Ramos (cell line): ENCODE data around the gene FUCA2.
"Not testable (repeated sequence)": the region's sequence is repeated elsewhere in the genome, so short reads cannot be mapped to it uniquely, and the experiment has no call there.

ENCODE experiments used
- in situ Hi-C: fragments of 300-500 bp; cut with MboI; formaldehyde crosslinking; loops from one replicate; pipeline ENCODE4 v1.14.3; 2022; ENCODE audit warnings: low sequenced_read_pairs; ENCODE audit not compliant: unreplicated experiment

Gene FUCA2

GRCh38 chr6:143536866-143537691, 25.6 kb upstream of the FUCA2 start:
- in situ Hi-C loops = no loop called here

- in situ Hi-C loops = no loop called here
Measured at GRCh38 chr6:143536461-143536865, 24.9 kb upstream of the FUCA2 start.

- in situ Hi-C loops = no loop called here
Measured at GRCh38 chr6:143535189-143535614, 23.7 kb upstream of the FUCA2 start.

DNA sequence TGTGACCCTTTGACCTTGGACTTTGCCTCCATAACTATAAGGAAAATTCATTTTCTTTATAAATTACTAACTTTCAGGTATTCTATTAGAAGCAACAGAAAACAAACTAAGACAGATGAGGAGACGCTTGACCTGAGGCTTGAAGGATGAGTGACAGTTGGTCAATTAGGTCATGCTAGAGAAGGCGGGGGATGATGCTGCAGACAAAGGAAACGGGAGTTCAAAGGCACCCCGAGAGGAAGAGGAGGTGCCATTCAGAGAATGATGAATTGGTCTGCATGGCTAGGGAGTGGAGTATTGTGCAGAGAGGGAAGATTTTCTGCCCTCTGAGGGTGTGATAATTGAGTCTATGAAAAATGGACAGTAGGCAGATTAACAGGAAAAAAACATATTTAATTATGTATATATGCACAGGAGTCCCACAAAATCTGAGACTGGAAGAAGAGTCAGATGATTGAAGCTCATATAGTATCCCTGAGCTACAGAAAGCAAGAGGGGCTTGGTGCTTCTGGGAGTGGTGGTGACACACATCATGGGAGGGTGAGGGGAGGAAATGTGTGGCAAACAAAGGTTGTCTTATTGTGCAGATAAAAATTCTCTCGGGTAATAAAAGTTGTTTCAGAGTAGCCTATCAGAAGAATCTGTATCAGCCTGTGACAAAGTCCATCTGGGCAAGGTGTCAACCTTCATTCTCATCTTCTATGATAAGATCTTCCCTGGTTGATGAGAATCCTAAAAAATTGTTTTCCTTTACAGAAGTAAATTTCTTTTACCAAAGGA, 20.4 kb upstream of the FUCA2 start:
- in situ Hi-C loops = no loop called here

DNA sequence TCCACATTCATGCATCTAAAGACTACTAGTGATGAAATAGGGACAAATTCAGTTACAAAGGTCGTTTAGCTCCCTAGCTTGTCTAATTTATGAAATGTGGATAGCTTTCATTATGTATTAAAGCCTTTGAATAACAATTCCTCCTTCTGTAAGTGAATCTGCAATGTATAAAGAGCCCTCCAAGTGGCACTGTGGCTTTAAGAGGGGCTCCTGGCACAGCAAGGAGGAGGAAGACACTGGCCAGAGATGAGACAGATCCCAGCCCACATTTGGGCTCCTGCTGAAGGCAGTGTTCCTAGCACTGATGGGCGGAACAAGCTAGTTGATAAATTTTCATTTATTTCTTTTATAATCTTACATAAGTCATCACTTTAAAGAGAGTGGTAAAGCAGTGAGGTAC, 17.6 kb upstream of the FUCA2 start:
- in situ Hi-C loops = no loop called here

DNA sequence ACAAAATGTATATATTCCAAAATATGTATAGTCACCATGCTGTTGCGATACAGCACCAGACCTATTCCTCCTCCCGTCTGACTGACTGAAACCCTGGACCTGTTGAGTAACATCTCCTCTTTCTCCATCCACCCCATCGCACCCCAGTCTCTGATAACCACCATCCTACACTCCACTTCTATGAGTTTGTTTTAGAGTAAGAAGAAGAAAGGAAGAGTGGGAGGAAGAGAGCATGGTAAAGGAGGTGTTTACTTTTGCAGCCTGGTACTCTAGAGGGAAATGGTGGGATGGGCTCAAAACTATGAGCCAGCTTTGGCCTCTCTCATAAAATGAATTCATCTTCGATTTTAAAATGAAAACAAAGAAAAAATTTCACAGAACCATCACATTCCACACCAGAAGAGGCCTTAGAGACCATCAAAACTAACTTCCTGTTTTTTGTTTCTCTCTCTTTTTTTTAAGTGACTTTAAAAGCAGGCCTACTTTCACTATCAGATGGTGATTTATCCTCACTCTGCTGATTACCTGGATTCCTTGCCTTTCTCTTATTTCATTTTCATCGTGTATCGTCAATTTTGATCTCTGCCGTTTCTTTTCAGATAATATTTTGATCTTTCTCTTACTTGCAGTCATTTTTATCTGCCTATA, 16.8 kb upstream of the FUCA2 start:
- in situ Hi-C loops = no loop called here

- in situ Hi-C loops = no loop called here
Measured at GRCh38 chr6:143527677-143528076, 16.2 kb upstream of the FUCA2 start.

GRCh38 chr6:143525356-143525755, 13.8 kb upstream of the FUCA2 start:
- in situ Hi-C loops = no loop called here

- in situ Hi-C loops = no loop called here
Measured at GRCh38 chr6:143522039-143522600, 10.6 kb upstream of the FUCA2 start.

GRCh38 chr6:143517447-143517773, 5.9 kb upstream of the FUCA2 start:
- in situ Hi-C loops = no loop called here

- in situ Hi-C loops = no loop called here
Measured at GRCh38 chr6:143516690-143517446, 5.3 kb upstream of the FUCA2 start.

DNA sequence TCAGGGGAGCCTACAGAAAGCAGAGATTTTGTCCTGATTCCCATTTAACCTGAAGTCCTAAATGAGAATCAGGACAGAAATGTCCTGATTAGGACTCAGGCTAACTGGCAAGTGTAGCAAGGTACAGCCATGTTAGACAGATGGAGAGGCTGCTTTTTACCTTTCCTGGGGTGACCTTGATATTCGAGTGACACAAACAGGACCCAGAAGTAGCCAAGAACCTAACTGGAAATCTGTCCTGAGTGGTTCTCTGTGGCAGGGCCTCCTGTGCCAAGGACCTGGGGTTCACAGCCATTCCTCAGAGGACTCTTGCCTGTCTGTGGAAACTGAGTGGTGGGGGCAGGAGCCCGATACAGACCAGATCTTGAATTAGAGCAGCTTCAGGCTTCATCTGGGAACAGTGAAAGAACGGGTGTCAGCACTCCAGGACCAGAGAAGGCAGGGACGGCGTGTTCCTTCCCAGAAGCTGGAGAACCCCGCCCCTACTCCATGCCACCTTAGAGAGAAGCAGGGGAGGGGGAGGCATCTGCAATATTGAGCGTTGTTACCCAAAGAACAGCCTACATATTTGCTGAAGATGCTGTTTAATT, 4.3 kb upstream of the FUCA2 start:
- in situ Hi-C loops = no loop called here

DNA sequence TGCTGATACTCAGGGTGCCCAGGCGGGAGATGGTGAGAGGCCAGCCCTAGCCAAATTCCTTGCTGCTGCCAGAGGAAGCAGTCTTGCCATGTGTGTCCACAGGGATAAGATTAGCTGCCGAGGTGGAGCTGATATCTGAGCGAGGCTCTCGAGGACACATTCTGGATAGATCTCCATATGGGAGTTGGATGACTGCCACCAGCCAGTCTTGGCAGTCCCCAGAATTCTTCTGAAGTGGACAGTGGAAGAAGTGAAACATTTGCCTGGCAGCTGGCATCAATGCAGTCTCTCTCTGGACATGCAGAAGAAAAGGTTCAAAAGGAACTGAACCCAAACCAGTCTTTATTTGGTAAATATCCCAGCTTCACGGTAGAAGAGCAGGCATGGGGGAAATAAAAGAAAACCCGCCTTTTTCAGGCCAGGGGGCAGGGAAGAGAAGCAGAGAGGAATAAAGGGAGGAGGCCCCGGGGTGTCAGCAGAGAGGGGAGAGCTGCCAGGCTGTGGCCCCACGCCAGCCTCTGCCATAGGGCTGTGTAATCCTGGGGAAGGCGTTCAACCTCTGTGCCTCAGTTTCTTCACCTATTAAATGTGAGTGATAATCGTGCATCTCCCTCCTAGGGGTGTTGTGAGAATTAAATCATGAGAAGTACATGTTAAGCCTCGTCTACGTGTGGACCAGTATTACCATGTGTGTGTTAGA, 3.7 kb upstream of the FUCA2 start:
- in situ Hi-C loops = no loop called here

DNA sequence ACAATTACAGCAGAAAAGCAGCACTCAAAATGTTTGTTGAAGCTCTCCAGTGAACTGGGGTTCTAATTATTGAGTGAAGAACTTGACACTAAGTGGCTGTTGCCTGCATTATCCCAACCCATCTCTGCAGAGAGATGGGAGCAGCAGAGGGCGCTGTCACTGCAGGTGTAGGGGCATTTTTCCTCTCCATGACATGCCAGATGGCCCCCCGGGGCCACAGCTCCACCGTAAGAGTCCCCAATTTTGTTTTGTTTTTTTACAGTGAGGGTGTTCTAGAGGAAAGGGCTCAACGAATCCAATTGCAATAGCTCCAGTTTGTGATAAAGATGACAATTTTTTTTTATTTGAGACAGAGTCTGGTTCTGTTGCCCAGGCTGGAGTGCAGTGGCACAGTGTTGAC, 1.9 kb upstream of the FUCA2 start:
- in situ Hi-C loops = no loop called here

GRCh38 chr6:143510326-143510725, 1.2 kb downstream of the FUCA2 start:
- in situ Hi-C loops = not testable (repeated sequence)

GRCh38 chr6:143507358-143508145, 4.0 kb downstream of the FUCA2 start:
- in situ Hi-C loops = no loop called here

DNA sequence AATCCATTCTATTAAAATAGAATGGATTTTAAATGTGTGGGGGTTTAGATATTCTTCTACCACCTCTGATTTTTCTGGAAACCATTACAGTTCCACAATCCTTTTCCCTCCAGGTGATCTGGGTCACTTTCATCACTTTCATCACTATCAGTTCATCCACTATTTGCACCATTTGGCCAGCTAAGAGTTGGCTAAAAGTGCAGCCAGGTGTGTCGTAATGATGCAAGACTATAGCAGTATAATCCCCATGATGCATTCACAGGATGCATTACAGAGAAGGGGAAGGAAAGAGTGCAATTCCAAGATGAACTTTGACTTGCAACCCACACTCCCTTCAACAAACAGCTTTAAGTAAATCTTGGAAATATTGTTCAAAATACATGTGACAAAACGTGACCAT, 4.9 kb downstream of the FUCA2 start:
- in situ Hi-C loops = no loop called here

DNA sequence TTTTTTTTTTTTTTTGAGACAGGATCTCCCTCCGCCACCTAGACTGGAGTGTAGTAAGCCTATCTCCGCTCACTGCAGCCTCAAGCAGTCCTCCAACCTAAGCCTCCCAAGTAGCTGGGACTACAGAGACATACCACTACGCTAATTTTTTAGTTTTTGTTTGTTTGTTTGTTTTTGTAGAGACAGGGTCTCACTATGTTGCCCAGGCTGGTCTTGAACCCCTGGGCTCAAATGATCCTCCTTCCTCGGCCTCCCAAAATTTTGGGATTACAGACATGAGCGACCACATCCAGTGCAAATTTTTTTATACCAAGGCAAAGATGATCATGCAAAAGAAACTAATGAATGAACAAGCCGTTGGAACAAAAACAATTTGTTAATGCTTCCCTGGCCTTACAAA, 5.3 kb downstream of the FUCA2 start:
- in situ Hi-C loops = no loop called here
